Upper lobe of right lung (tissue), 1 donor: Measurements from ENCODE around the gene IZUMO1R. TPM values are rescaled to one million over a fixed set of nuclear protein-coding genes. Genes with fewer than 3 reads are reported as not detected.

ENCODE experiments used
- ATAC-seq: fragments of 200-7000 bp; cut with Tn5 transposase; one replicate; pipeline ENCODE4 v1.9.1; 2020; ENCODE audit warnings: mild to moderate bottlenecking, moderate library complexity
- DNase-seq: peaks from one replicate; pipeline ENCODE4 v3.0.0-alpha.2; 2020
- H3K27ac ChIP-seq: fragments of 200-600 bp; one replicate; pipeline ENCODE4 v1.8.0; 2022
- H3K27me3 ChIP-seq: fragments of 200-600 bp; one replicate; pipeline ENCODE4 v1.8.0; 2022; ENCODE audit warnings: mild to moderate bottlenecking
- H3K36me3 ChIP-seq: fragments of 200-600 bp; one replicate; pipeline ENCODE4 v1.8.0; 2022
- H3K4me1 ChIP-seq: fragments of 200-600 bp; one replicate; pipeline ENCODE4 v1.8.0; 2022
- H3K4me3 ChIP-seq: fragments of 200-600 bp; one replicate; pipeline ENCODE4 v1.8.0; 2022; ENCODE audit warnings: mild to moderate bottlenecking
- H3K9me3 ChIP-seq: fragments of 200-600 bp; one replicate; pipeline ENCODE4 v1.8.0; 2022
- intact Hi-C: fragments of 100-400 bp; cut with DNase I; formaldehyde crosslinking; loops from one replicate; pipeline ENCODE4 v1.11.0; 2022
- total RNA-seq: library from RNA; stranded (reverse); fragmentation: NEBNext Ultra II Directional; extraction: Animal tissue kit (Norgen Biotek cat#: 25700); gene quantifications from one replicate; pipeline ENCODE4 v1.2.1, GENCODE V29; 2021
- TF ChIP-seq, protein P1 (sequence below): fragments of 200-600 bp; IDR thresholded peaks from one replicate; pipeline ENCODE4 v1.8.0; 2022; ENCODE audit warnings: antibody characterized with exemption
- donor health status: DM: no; HTN: yes; CAD: no; lungs with severe emphysema.

The IZUMO1R gene
- total RNA-seq, 1 donor from 2014 or later: not detected

DNA sequence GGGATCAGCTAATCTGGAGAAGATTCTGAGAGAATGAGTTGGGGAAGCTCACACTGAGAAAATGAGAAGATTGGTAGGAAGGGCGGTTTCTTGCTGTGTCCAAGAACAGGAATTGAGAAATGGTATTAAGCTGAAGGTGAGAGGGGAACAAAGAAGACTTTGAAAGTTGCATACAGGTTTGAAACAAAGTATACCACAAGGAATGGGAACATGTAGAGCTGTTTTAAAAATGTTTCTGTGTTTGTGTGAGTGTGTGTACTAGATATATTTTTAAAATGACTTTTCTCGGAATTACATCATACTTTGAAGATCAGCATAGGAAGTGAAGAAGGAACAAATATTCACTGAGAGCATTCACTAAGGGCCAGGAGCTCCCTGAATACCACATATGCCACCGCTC lies 24.4 kb upstream of the IZUMO1R start:
- no peak for DNase-seq
- no peak for ATAC-seq
- Histone ChIP-seq H3K9me3 (no peaks in the 10 kb centered on the region), H3K4me3 (no peak overlapping the region), H3K4me1 (no peaks in the 10 kb centered on the region), H3K27ac (no peak overlapping the region), H3K27me3 (no peaks in the 10 kb centered on the region), H3K36me3 (no peaks in the 10 kb centered on the region)
- intact Hi-C loops: no loop called here
- TF ChIP-seq, protein P1, sequence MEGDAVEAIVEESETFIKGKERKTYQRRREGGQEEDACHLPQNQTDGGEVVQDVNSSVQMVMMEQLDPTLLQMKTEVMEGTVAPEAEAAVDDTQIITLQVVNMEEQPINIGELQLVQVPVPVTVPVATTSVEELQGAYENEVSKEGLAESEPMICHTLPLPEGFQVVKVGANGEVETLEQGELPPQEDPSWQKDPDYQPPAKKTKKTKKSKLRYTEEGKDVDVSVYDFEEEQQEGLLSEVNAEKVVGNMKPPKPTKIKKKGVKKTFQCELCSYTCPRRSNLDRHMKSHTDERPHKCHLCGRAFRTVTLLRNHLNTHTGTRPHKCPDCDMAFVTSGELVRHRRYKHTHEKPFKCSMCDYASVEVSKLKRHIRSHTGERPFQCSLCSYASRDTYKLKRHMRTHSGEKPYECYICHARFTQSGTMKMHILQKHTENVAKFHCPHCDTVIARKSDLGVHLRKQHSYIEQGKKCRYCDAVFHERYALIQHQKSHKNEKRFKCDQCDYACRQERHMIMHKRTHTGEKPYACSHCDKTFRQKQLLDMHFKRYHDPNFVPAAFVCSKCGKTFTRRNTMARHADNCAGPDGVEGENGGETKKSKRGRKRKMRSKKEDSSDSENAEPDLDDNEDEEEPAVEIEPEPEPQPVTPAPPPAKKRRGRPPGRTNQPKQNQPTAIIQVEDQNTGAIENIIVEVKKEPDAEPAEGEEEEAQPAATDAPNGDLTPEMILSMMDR: no peak

DNA sequence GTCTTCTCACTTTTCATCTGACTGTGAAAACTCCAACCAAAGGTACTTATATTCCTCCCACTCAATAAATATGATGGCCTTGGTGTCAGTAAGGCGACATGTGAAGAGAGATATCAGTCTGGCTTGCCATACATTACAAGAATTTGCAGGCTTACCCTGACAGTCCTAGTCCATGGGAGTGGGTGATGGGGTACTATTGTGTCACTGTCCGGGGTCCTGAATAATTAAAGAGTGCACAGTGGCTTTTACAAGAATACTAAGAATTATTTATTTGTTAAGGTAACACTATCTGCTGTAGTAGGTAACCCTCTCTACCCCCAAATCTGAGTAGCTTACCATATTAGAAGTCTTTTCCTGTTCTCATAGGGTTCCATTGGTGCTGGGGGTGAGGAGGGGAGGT lies 23.1 kb upstream of the IZUMO1R start:
- H3K4me3 ChIP-seq: no peak overlapping the region
- TF ChIP-seq, protein P1: no peak
- no peak overlapping the region for H3K27ac ChIP-seq
- H3K27me3 ChIP-seq: no peaks in the 10 kb centered on the region
- H3K4me1 ChIP-seq: no peaks in the 10 kb centered on the region
- no peak for DNase-seq
- intact Hi-C loops: no loop called here
- no peak for ATAC-seq
- no peaks in the 10 kb centered on the region for H3K36me3 ChIP-seq
- H3K9me3 ChIP-seq: no peaks in the 10 kb centered on the region

DNA sequence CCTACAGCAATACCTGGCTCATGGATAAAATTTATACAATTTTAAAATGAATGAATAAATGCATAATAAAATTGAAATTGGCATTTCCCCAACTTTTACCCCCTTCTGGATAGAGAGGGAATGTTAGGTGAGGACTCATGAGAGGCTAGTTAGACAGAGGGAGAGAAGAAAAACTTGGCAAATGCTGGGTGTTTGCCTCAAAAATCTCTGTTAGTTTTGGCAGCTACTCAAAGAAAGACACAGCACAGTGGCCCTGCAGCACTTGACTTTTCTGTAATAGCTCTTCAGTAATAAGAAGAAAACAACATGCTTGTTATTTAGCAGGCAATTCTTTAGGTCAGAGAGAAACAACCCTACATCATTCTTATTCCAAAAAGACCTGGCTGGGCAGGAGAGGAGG lies 20.7 kb upstream of the IZUMO1R start:
- Histone ChIP-seq H3K36me3 (no peaks in the 10 kb centered on the region), H3K4me1 (no peaks in the 10 kb centered on the region), H3K4me3 (no peak overlapping the region), H3K27ac (no peak overlapping the region), H3K27me3 (no peaks in the 10 kb centered on the region), H3K9me3 (no peaks in the 10 kb centered on the region)
- DNase-seq (no peak), ATAC-seq (no peak)
- intact Hi-C loops: no loop called here
- TF ChIP-seq, protein P1: no peak

DNA sequence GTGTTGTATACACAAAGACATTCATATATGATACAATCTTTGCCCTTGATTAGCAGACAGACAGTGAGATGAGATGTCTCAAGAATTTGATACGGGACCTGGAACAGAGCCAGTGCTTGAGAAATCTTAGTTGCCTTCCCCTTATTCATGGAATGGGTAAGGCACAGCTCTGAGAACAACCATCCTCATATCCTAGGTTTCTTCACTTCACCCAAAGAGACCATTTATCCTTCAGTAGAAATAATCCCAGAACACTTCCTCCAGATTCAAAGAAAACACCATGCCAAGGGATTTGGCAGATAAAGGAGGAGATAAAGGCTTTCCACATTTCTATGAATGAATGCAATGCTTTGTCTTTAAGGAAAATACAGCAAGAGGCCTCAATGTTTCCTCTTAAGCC lies 8.8 kb upstream of the IZUMO1R start:
- DNase-seq: no peak
- H3K4me3 ChIP-seq: no peak overlapping the region
- intact Hi-C loops: no loop called here
- H3K27me3 ChIP-seq: no peaks in the 10 kb centered on the region
- H3K9me3 ChIP-seq: no peaks in the 10 kb centered on the region
- no peak for ATAC-seq
- H3K27ac ChIP-seq: no peak overlapping the region
- no peaks in the 10 kb centered on the region for H3K4me1 ChIP-seq
- H3K36me3 ChIP-seq: no peaks in the 10 kb centered on the region
- TF ChIP-seq, protein P1: no peak

DNA sequence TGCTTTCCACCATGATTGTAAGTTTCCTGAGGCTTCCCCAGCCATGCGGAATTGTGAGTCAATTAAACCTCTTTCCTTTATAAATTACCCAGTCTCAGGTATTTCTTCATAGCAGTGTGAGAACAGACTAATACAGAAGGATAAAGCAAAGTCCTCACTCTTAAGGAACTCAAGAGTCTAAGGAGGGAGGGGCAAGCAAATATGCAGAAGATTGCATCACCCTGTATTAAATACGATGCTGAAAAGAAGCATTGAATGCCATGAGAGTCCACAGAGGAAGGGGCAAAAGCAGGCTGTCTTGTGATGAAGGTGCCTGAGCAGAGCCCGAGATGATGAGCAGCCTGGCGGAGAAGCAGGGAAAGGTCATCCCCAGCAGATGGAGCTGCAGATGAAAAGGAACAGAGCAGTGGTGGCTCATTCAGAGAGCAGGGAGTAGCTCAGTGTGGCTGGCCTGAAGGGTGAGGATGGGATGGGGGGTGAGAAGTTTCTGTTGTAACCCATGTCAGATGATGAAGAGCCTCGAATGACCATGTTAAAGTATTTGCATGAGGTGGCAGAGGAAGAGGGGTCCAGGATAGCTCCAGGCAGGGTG lies 6.3 kb upstream of the IZUMO1R start:
- peak; percentile 53 for ATAC-seq
- DNase-seq: no peak
- Histone ChIP-seq H3K27me3 (no peaks in the 10 kb centered on the region), H3K4me3 (no peak overlapping the region), H3K4me1 (no peaks in the 10 kb centered on the region), H3K36me3 (no peaks in the 10 kb centered on the region), H3K27ac (no peak overlapping the region), H3K9me3 (no peaks in the 10 kb centered on the region)
- intact Hi-C loops: no loop called here
- TF ChIP-seq, protein P1: no peak

DNA sequence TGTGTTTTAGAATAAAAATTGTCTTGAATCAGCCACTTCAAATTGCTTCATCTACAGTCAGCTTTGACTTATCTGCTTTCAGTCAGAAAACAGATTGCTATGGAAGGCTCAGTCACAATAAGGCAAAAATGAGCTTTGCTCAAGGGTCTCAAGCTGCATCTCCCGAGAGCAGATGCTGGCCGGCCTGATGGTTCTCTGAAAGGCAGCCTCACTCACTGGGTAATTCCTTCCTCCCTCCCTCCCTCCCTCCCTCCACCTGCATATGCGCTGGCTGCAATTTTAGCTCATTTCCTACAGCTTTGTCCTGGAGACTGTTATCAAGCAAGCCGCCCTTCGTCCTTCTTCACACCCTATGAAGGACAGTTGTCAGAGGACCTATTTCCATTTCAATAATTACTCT lies 1.6 kb upstream of the IZUMO1R start:
- DNase-seq (no peak), ATAC-seq (no peak)
- intact Hi-C loops: no loop called here
- Histone ChIP-seq H3K4me1 (no peaks in the 10 kb centered on the region), H3K9me3 (no peaks in the 10 kb centered on the region), H3K36me3 (no peaks in the 10 kb centered on the region), H3K27ac (no peak overlapping the region), H3K27me3 (no peaks in the 10 kb centered on the region), H3K4me3 (no peak overlapping the region)
- TF ChIP-seq, protein P1: no peak
